ENCODE results near the gene ZCCHC4. TPM values are rescaled to one million over a fixed set of nuclear protein-coding genes. Genes with fewer than 3 reads are reported as not detected.

The ZCCHC4 gene
- total and polyA plus RNA-seq, 2 of the 8 experiments (the other 6 are each of a cell fraction or from before 2014, with no cell fraction given): 9.8 to 12.5 TPM

DNA sequence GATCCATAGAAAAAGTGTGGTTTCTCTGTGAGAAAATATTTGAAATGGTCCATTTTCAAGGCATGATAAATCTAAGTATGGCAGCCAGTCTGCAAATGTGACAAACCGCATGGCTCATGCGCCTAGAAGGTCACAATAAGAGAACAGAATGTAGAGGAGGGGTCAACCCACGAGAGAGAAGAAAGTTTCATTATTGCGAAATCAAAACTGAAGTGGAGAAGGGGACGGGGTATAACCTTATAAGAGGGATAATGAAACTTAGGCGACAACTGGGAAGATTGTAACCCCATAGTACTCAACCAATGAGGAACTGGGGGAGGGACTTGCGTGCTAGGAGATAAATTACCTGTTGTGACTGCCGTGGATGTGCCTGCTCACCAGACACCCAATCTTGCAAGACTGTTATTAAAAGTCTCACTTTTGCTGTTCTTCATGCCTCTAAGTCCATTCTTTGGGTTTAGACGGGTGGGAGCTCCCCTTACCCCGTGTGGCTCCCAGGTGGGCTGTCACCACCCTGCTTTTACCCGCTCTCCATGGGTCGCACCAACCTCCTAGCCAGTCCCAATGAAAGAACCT lies 21.3 kb upstream of the ZCCHC4 start:
- TF ChIP-seq FOSL1 (IDR thresholded peaks at IDR 0.05; ENCODE audit: insufficient read depth, low read depth, low read length) (no peak), CEBPB (IDR thresholded peaks at IDR 0.05; ENCODE audit: low read depth, low read length) (peak; percentile 85)
- H3K79me2 ChIP-seq (ENCODE audit: control insufficient read depth in 1 of 2, insufficient read depth in 2 of 2, low read length in 2 of 2): no peaks in the 10 kb centered on the region
- ChIA-PET CTCF (ENCODE audit: partially characterized antibody) (interaction anchor here (0.6 to 3.2 kb wide), 4 partner anchors 11 to 1646 kb away, joined by 3 to 15 read pairs (median 6); partner anchors contain the start of gene ZCCHC4), POLR2A (ENCODE audit: partially characterized antibody) (interaction anchor here (0.7 kb wide), 1 partner anchor 12 kb away, joined by 3 read pairs; no protein-coding TSS in a partner anchor)
- no peak for FAIRE-seq
- H3K79me1 ChIP-seq (ENCODE audit: low read depth, low read length): no peaks in the 10 kb centered on the region
- H3K4ac ChIP-seq (replicated peaks; ENCODE audit: insufficient read length, low read depth, low read length): no peak overlapping the region
- no peak overlapping the region for H2BK12ac ChIP-seq (ENCODE audit: low read depth, low read length)
- H3K9ac ChIP-seq (replicated peaks in 1 of 4; ENCODE audit: extremely low read depth in 1 of 4, low read depth in 3 of 4, low read length in 3 of 4): no peak overlapping the region
- DNase-seq (ENCODE audit: low read depth in 1 of 2, low spot score in 2 of 2): no peak
- WGBS, 2 experiments (ENCODE audit: extremely low coverage in 1 of 2, insufficient coverage in 1 of 2, insufficient read length in 1 of 2, insufficient replicate concordance in 2 of 2, low coverage in 1 of 2, low lambda C conversion rate in 2 of 2, missing lambda C conversion rate in 1 of 2): 84% methylated on average over 12 of the region's 12 CpGs; no CpG with 5 or more reads in 1 of the 2 experiments
- no peak overlapping the region for H2BK5ac ChIP-seq (ENCODE audit: low read depth, low read length)
- no peaks in the 10 kb centered on the region for H3K27me3 ChIP-seq (replicated peaks in 1 of 4; ENCODE audit: control insufficient read depth in 3 of 4, extremely low read depth in 1 of 4, insufficient read depth in 3 of 4, low read length in 3 of 4)
- H2AFZ ChIP-seq (ENCODE audit: low read length): peak overlapping the region; percentile 67; the same call in 1 of the 2 replicates
- H3K23me2 ChIP-seq (ENCODE audit: low read depth, low read length): no peaks in the 10 kb centered on the region
- H2BK120ac ChIP-seq (replicated peaks; ENCODE audit: low read depth, low read length): no peak overlapping the region
- H3K27ac ChIP-seq (ENCODE audit: low read depth, low read length): no peak overlapping the region
- H2AK5ac ChIP-seq (ENCODE audit: low read depth, low read length): no peak overlapping the region
- no peaks in the 10 kb centered on the region for H3K36me3 ChIP-seq (ENCODE audit: control insufficient read depth in 2 of 4, insufficient read depth in 4 of 4, low read length in 3 of 4)
- H4K8ac ChIP-seq (ENCODE audit: extremely low read depth, insufficient read depth, low read length): no peak overlapping the region
- no peaks in the 10 kb centered on the region for H3K9me3 ChIP-seq (ENCODE audit: insufficient read depth in 2 of 2, low read depth in 1 of 2, low read length in 1 of 2)
- no peak overlapping the region for H3K23ac ChIP-seq (ENCODE audit: insufficient read length)
- H3K14ac ChIP-seq (ENCODE audit: insufficient read length): no peak overlapping the region
- no peak overlapping the region for H3K18ac ChIP-seq (ENCODE audit: extremely low read depth, low read length)
- no peak overlapping the region for H3K56ac ChIP-seq (replicated peaks; ENCODE audit: insufficient read length, low read depth, low read length)
- H3K4me3 ChIP-seq (ENCODE audit: extremely low read depth in 1 of 4, insufficient read depth in 2 of 4, low read depth in 3 of 4, low read length in 4 of 4): no peak overlapping the region
- H3K4me1 ChIP-seq (replicated peaks in 1 of 4; ENCODE audit: control insufficient read depth in 3 of 4, insufficient read depth in 4 of 4, low read length in 3 of 4): peaks cover 0 to 3% (median 0%) of the 10 kb centered on the region in 4 experiments; a peak in 2 of 7 replicates
- no peak overlapping the region for H3K4me2 ChIP-seq (ENCODE audit: insufficient read depth in 1 of 2, low read depth in 2 of 2, low read length in 2 of 2)
- no peak overlapping the region for H4K91ac ChIP-seq (replicated peaks; ENCODE audit: insufficient read length, low read length)
- no peak overlapping the region for H4K5ac ChIP-seq (ENCODE audit: insufficient read length, low read depth, low read length)
- no peak overlapping the region for H2BK15ac ChIP-seq (ENCODE audit: low read length)
- no peak overlapping the region for H2BK20ac ChIP-seq (ENCODE audit: low read length)
- no peaks in the 10 kb centered on the region for H4K20me1 ChIP-seq (replicated peaks in 1 of 2; ENCODE audit: control insufficient read depth in 1 of 2, insufficient read depth in 2 of 2, low read length in 2 of 2)
